ENCODE data around the gene DNAJC7. TPM values are rescaled to one million over a fixed set of nuclear protein-coding genes. Genes with fewer than 3 reads are reported as not detected.

Gene DNAJC7
- total and polyA plus RNA-seq, 2 experiments from 2014 or later: 66.6 to 83.8 TPM

- Histone ChIP-seq H3K36me3 (peaks cover 46% of the 10 kb centered on the region), H3K27ac (peak overlapping the region; percentile 34), H3K27me3 (no peaks in the 10 kb centered on the region), H3K4me1 (ENCODE audit: low read depth) (no peaks in the 10 kb centered on the region), H3K9me3 (ENCODE audit: low read depth) (no peaks in the 10 kb centered on the region), H3K4me3 (no peak overlapping the region)
- no peak for DNase-seq (ENCODE audit: low read depth in 1 of 2, low spot score in 1 of 2)
- TF ChIP-seq CTCF (IDR thresholded peaks at IDR 0.05; ENCODE audit: low read depth, low read length): no peak
Observed at GRCh38 chr17:41974031-41974430, 43.2 kb downstream of the DNAJC7 start.

GRCh38 chr17:41973408-41973811 lies 43.8 kb downstream of the DNAJC7 start:
- Histone ChIP-seq H3K4me1 (ENCODE audit: low read depth) (no peaks in the 10 kb centered on the region), H3K9me3 (ENCODE audit: low read depth) (no peaks in the 10 kb centered on the region), H3K27me3 (no peaks in the 10 kb centered on the region), H3K36me3 (peaks cover 42% of the 10 kb centered on the region), H3K4me3 (no peak overlapping the region), H3K27ac (peak overlapping the region; percentile 60)
- DNase-seq (ENCODE audit: low read depth in 1 of 2, low spot score in 1 of 2): no peak
- no peak for TF ChIP-seq CTCF (IDR thresholded peaks at IDR 0.05; ENCODE audit: low read depth, low read length)

- DNase-seq (ENCODE audit: low read depth in 1 of 2, low spot score in 1 of 2): no peak
- Histone ChIP-seq H3K36me3 (peaks cover 36% of the 10 kb centered on the region), H3K9me3 (ENCODE audit: low read depth) (no peaks in the 10 kb centered on the region), H3K4me3 (no peak overlapping the region), H3K27me3 (no peaks in the 10 kb centered on the region), H3K27ac (peak overlapping the region; percentile 60), H3K4me1 (ENCODE audit: low read depth) (no peaks in the 10 kb centered on the region)
- no peak for TF ChIP-seq CTCF (IDR thresholded peaks at IDR 0.05; ENCODE audit: low read depth, low read length)
Observed at GRCh38 chr17:41972571-41973407, 44.5 kb downstream of the DNAJC7 start.

- TF ChIP-seq CTCF (IDR thresholded peaks at IDR 0.05; ENCODE audit: low read depth, low read length): no peak
- no peaks in the 10 kb centered on the region for H3K9me3 ChIP-seq (ENCODE audit: low read depth)
- H3K36me3 ChIP-seq: peaks cover 29% of the 10 kb centered on the region
- H3K27ac ChIP-seq: peak overlapping the region; percentile 60
- no peak overlapping the region for H3K4me3 ChIP-seq
- DNase-seq (ENCODE audit: low read depth in 1 of 2, low spot score in 1 of 2): no peak
- no peaks in the 10 kb centered on the region for H3K27me3 ChIP-seq
- H3K4me1 ChIP-seq (ENCODE audit: low read depth): no peaks in the 10 kb centered on the region
Observed at GRCh38 chr17:41971721-41972523, 45.3 kb downstream of the DNAJC7 start.

- Histone ChIP-seq H3K27me3 (no peaks in the 10 kb centered on the region), H3K27ac (no peak overlapping the region), H3K4me1 (ENCODE audit: low read depth) (no peaks in the 10 kb centered on the region), H3K36me3 (peaks cover 19% of the 10 kb centered on the region), H3K4me3 (no peak overlapping the region), H3K9me3 (ENCODE audit: low read depth) (no peaks in the 10 kb centered on the region)
- TF ChIP-seq CTCF (IDR thresholded peaks at IDR 0.05; ENCODE audit: low read depth, low read length): no peak
- no peak for DNase-seq (ENCODE audit: low read depth in 1 of 2, low spot score in 1 of 2)
Observed at GRCh38 chr17:41970901-41971331, 46.3 kb downstream of the DNAJC7 start.
